WTC11 (cell line): Measurements from ENCODE around the gene DHRS7B. TPM values are rescaled to one million over a fixed set of nuclear protein-coding genes. Genes with fewer than 3 reads are reported as not detected.

ENCODE experiments used
- ATAC-seq: fragments of 200-7000 bp; cut with Tn5 transposase; 2 replicates; pipeline ENCODE4 v1.10.0; 2021; ENCODE audit warnings: mild to moderate bottlenecking, moderate library complexity
- CTCF ChIA-PET: fragments of 300-600 bp; sonication (Branson Sonifier 250); formaldehyde crosslinking; loops from one replicate; lab custom pipeline; 2021; ENCODE audit warnings: antibody characterized with exemption; lab: Charles Lee
- POLR2A ChIA-PET: fragments of 350-600 bp; sonication (Branson Sonifier 250); formaldehyde crosslinking; loops from one replicate; lab custom pipeline; 2021; ENCODE audit warnings: antibody characterized with exemption; lab: Charles Lee
- DNase-seq: peaks from one replicate; pipeline ENCODE4 v3.0.0; 2021; ENCODE audit warnings: low spot score
- H3K27ac Mint-ChIP-seq: 2 replicates; pipeline ENCODE4 v1.8.0; 2021; ENCODE audit warnings: mixed read lengths
- H3K27me3 Mint-ChIP-seq: 2 replicates; pipeline ENCODE4 v1.8.0; 2021; ENCODE audit warnings: low read depth, mild to moderate bottlenecking, moderate library complexity, mixed read lengths
- H3K36me3 Mint-ChIP-seq: 2 replicates; pipeline ENCODE4 v1.8.0; 2021; ENCODE audit warnings: mixed read lengths
- H3K4me1 Mint-ChIP-seq: 2 replicates; pipeline ENCODE4 v1.8.0; 2022; ENCODE audit warnings: mixed read lengths
- H3K4me3 Mint-ChIP-seq: 2 replicates; pipeline ENCODE4 v1.8.0; 2021; ENCODE audit warnings: mild to moderate bottlenecking, moderate library complexity, mixed read lengths
- H3K9me3 Mint-ChIP-seq: 2 replicates; pipeline ENCODE4 v1.8.0; 2021; ENCODE audit warnings: mixed read lengths
- CREB1 ChIP-seq: sonication (generic); formaldehyde crosslinking; IDR thresholded peaks from 2 replicates; pipeline ENCODE4 v1.8.0; 2023; ENCODE audit warnings: mild to moderate bottlenecking, missing genetic modification reagents
- CREM ChIP-seq: sonication (generic); formaldehyde crosslinking; IDR thresholded peaks from 2 replicates; pipeline ENCODE4 v1.8.1; 2022; ENCODE audit warnings: mild to moderate bottlenecking, missing genetic modification reagents, moderate library complexity
- E2F1 ChIP-seq: sonication (generic); formaldehyde crosslinking; IDR thresholded peaks from 2 replicates; pipeline ENCODE4 v1.8.0; 2022; ENCODE audit warnings: mild to moderate bottlenecking, missing genetic modification reagents
- E2F4 ChIP-seq: sonication (generic); formaldehyde crosslinking; IDR thresholded peaks from 2 replicates; pipeline ENCODE4 v1.8.1; 2022; ENCODE audit warnings: low read depth, mild to moderate bottlenecking, moderate library complexity, missing genetic modification reagents, borderline replicate concordance
- ELF4 ChIP-seq: sonication (generic); formaldehyde crosslinking; IDR thresholded peaks from 2 replicates; pipeline ENCODE4 v1.8.1; 2022; ENCODE audit warnings: low read depth, mild to moderate bottlenecking, moderate library complexity, missing genetic modification reagents
- EMX1 ChIP-seq: fragments of 250-450 bp; sonication (Bioruptor Pico); IDR thresholded peaks from 2 replicates; pipeline ENCODE4 v1.8.0; 2021; ENCODE audit warnings: mild to moderate bottlenecking
- ERG ChIP-seq: fragments of 250-450 bp; sonication (Bioruptor Pico); IDR thresholded peaks from 2 replicates; pipeline ENCODE4 v1.8.0; 2021; ENCODE audit warnings: mild to moderate bottlenecking
- ESRRA ChIP-seq: sonication (generic); formaldehyde crosslinking; IDR thresholded peaks from 2 replicates; pipeline ENCODE4 v1.8.1; 2022; ENCODE audit warnings: mild to moderate bottlenecking, missing genetic modification reagents, borderline replicate concordance
- ETV6 ChIP-seq: sonication (generic); formaldehyde crosslinking; IDR thresholded peaks from 2 replicates; pipeline ENCODE4 v1.8.1; 2022; ENCODE audit warnings: mild to moderate bottlenecking, missing genetic modification reagents
- FOXJ3 ChIP-seq: sonication (generic); formaldehyde crosslinking; IDR thresholded peaks from 2 replicates; pipeline ENCODE4 v1.9.0; 2021; ENCODE audit warnings: missing genetic modification reagents, mild to moderate bottlenecking, borderline replicate concordance
- GRHL2 ChIP-seq: fragments of 250-450 bp; sonication (Bioruptor Pico); IDR thresholded peaks from 2 replicates; pipeline ENCODE4 v1.8.0; 2022; ENCODE audit warnings: mild to moderate bottlenecking, moderate library complexity; ENCODE audit not compliant: insufficient replicate concordance, severe bottlenecking
- JUN ChIP-seq: sonication (generic); formaldehyde crosslinking; IDR thresholded peaks from 2 replicates; pipeline ENCODE4 v1.8.0; 2023; ENCODE audit warnings: mild to moderate bottlenecking, missing genetic modification reagents
- KAT7 ChIP-seq: sonication (generic); formaldehyde crosslinking; IDR thresholded peaks from 2 replicates; pipeline ENCODE4 v1.8.1; 2023; ENCODE audit warnings: missing genetic modification reagents, mild to moderate bottlenecking, borderline replicate concordance
- MAX ChIP-seq: sonication (generic); formaldehyde crosslinking; IDR thresholded peaks from 2 replicates; pipeline ENCODE4 v1.8.0; 2022; ENCODE audit warnings: mild to moderate bottlenecking, missing genetic modification reagents
- NR2C2 ChIP-seq: sonication (generic); formaldehyde crosslinking; IDR thresholded peaks from 2 replicates; pipeline ENCODE4 v1.8.0; 2022; ENCODE audit warnings: mild to moderate bottlenecking, missing genetic modification reagents
- RORB ChIP-seq: fragments of 250-450 bp; sonication (Bioruptor Pico); IDR thresholded peaks from 2 replicates; pipeline ENCODE4 v1.9.0; 2021; ENCODE audit warnings: mild to moderate bottlenecking
- SOX15 ChIP-seq: fragments of 250-450 bp; sonication (Bioruptor Pico); IDR thresholded peaks from 2 replicates; pipeline ENCODE4 v1.9.0; 2021; ENCODE audit warnings: mild to moderate bottlenecking
- ZMAT4 ChIP-seq: fragments of 250-450 bp; sonication (Bioruptor Pico); IDR thresholded peaks from 2 replicates; pipeline ENCODE4 v1.9.0; 2021; ENCODE audit warnings: mild to moderate bottlenecking
- ZNF138 ChIP-seq: sonication (generic); formaldehyde crosslinking; conservative IDR thresholded peaks from 2 replicates; pipeline ENCODE4 v1.8.1; 2022; ENCODE audit warnings: mild to moderate bottlenecking, moderate library complexity, missing genetic modification reagents
- ZNF263 ChIP-seq: sonication (generic); formaldehyde crosslinking; IDR thresholded peaks from 2 replicates; pipeline ENCODE4 v1.8.1; 2022; ENCODE audit warnings: low read depth, mild to moderate bottlenecking, moderate library complexity, missing genetic modification reagents
- ZNF281 ChIP-seq: sonication (generic); formaldehyde crosslinking; IDR thresholded peaks from 2 replicates; pipeline ENCODE4 v1.8.0; 2023; ENCODE audit warnings: mild to moderate bottlenecking, missing genetic modification reagents
- ZNF512 ChIP-seq: sonication (generic); formaldehyde crosslinking; IDR thresholded peaks from 2 replicates; pipeline ENCODE4 v1.8.1; 2022; ENCODE audit warnings: missing genetic modification reagents, borderline replicate concordance
- total RNA-seq: library from RNA; stranded (reverse); gene quantifications from 3 replicates; pipeline ENCODE4 v1.2.3, GENCODE V29; 2021
- TF ChIP-seq, protein P1 (sequence below): sonication (generic); formaldehyde crosslinking; IDR thresholded peaks from 2 replicates; pipeline ENCODE4 v1.8.0; 2022; ENCODE audit warnings: mild to moderate bottlenecking, missing genetic modification reagents
- TF ChIP-seq, protein P2 (sequence below): sonication (generic); formaldehyde crosslinking; IDR thresholded peaks from 2 replicates; pipeline ENCODE4 v1.8.1; 2022; ENCODE audit warnings: low read depth, missing genetic modification reagents, borderline replicate concordance

DHRS7B gene
- total RNA-seq, 1 experiment from 2014 or later = 15.6 TPM

DNA sequence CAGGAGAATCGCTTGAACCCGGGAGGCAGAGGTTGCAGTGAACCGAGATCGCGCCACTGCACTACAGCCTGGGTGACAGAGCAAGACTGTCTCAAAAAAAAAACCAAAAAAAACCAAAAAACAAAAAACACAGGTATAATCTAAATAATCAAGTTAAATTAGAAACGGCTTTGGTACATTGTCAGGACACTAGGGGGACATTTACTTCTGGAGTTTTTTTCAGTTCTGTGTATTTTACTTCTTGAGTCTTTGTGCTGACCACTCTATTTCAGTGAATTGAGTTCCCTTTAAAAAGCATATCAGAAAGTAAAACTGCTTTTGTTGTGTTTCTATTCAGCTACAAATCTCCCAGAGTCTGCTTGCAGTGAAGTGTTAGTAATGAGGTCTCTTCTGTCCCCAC lies 36.3 kb downstream of the DHRS7B start:
- Mint-ChIP-seq H3K9me3 (no peaks in the 10 kb centered on the region), H3K27ac (0 out of 2 replicates have a peak overlapping the region, but pooled peaks have one; percentile 17), H3K4me1 (no peaks in the 10 kb centered on the region), H3K4me3 (no peak overlapping the region), H3K27me3 (no peaks in the 10 kb centered on the region), H3K36me3 (no peaks in the 10 kb centered on the region)
- no peak for ATAC-seq
- TF ChIP-seq ERG (CRISPR knock-in tag) = no peak
- TF ChIP-seq NR2C2 = no peak
- no peak for TF ChIP-seq SOX15 (CRISPR knock-in tag)
- TF ChIP-seq ZMAT4 (CRISPR knock-in tag) = no peak
- no peak for TF ChIP-seq ELF4
- TF ChIP-seq ZNF263 = no peak
- TF ChIP-seq CREB1 (CRISPR knock-in tag) = no peak
- TF ChIP-seq EMX1 = no peak
- no peak for TF ChIP-seq JUN (CRISPR knock-in tag)
- no peak for TF ChIP-seq ZNF281
- no peak for TF ChIP-seq E2F4 (CRISPR knock-in tag)
- TF ChIP-seq, protein P1, sequence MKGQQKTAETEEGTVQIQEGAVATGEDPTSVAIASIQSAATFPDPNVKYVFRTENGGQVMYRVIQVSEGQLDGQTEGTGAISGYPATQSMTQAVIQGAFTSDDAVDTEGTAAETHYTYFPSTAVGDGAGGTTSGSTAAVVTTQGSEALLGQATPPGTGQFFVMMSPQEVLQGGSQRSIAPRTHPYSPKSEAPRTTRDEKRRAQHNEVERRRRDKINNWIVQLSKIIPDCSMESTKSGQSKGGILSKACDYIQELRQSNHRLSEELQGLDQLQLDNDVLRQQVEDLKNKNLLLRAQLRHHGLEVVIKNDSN (CRISPR knock-in tag) = no peak
- TF ChIP-seq, protein P2, sequence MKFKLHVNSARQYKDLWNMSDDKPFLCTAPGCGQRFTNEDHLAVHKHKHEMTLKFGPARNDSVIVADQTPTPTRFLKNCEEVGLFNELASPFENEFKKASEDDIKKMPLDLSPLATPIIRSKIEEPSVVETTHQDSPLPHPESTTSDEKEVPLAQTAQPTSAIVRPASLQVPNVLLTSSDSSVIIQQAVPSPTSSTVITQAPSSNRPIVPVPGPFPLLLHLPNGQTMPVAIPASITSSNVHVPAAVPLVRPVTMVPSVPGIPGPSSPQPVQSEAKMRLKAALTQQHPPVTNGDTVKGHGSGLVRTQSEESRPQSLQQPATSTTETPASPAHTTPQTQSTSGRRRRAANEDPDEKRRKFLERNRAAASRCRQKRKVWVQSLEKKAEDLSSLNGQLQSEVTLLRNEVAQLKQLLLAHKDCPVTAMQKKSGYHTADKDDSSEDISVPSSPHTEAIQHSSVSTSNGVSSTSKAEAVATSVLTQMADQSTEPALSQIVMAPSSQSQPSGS (CRISPR knock-in tag) = no peak
- no peak for TF ChIP-seq E2F1
- no peak for TF ChIP-seq MAX (CRISPR knock-in tag)
- no peak for TF ChIP-seq CREM (CRISPR knock-in tag)
- DNase-seq = no peak
- ChIA-PET CTCF (interaction anchor here (1.0 to 1.2 kb wide), 2 partner anchors 16 to 37 kb away, joined by 3 read pairs; no protein-coding TSS in a partner anchor), POLR2A (no interaction called here)

- no peaks in the 10 kb centered on the region for H3K4me1 Mint-ChIP-seq
- ATAC-seq (no peak), DNase-seq (no peak)
- POLR2A ChIA-PET = interaction anchor here (0.8 kb wide), 1 partner anchor 121 kb away, joined by 3 read pairs; the partner anchor contains the start of gene USP22
- CTCF ChIA-PET = interaction anchor here (0.6 kb wide), 1 partner anchor 46 kb away, joined by 3 read pairs; no protein-coding TSS in a partner anchor
- no peaks in the 10 kb centered on the region for H3K9me3 Mint-ChIP-seq
- no peak overlapping the region for H3K27ac Mint-ChIP-seq
- H3K36me3 Mint-ChIP-seq = no peaks in the 10 kb centered on the region
- H3K27me3 Mint-ChIP-seq = no peaks in the 10 kb centered on the region
- H3K4me3 Mint-ChIP-seq = no peak overlapping the region
- no peak for TF ChIP-seq KAT7 (CRISPR knock-in tag)
- TF ChIP-seq GRHL2 (CRISPR knock-in tag) = no peak
- no peak for TF ChIP-seq FOXJ3 (CRISPR knock-in tag)
- no peak for TF ChIP-seq ETV6 (CRISPR knock-in tag)
- no peak for TF ChIP-seq ESRRA
- no peak for TF ChIP-seq ZNF512 (CRISPR knock-in tag)
- no peak for TF ChIP-seq RORB
- TF ChIP-seq ZNF138 = no peak
These were observed 37.5 kb downstream of the DHRS7B start for GRCh38 chr17:21164216-21164615.
